ENCODE data around the gene TRIM9.

Gene TRIM9

DNA sequence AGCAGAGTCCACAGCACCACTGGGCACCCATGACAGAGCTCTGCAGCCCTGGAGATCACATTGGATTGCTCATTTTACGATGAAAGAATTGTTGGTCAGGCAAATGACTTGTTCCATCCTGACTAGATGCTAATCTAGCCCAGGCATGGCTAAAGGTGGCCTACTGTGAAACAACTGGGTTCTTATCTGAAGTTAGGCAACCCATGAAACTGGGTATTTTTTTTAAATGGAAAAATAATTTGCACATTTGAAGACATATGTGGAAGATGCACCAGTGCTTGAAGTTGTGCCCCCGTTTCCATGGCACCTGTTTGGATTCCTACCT, 158.9 kb downstream of the TRIM9 start:
- TF ChIP-seq ZNF565 (CRISPR knock-in tag; conservative IDR thresholded peaks at IDR 0.05; ENCODE audit: low read depth) (no peak), TOX (CRISPR knock-in tag; IDR thresholded peaks at IDR 0.05; ENCODE audit: borderline replicate concordance) (no peak)
- no peak for ATAC-seq

DNA sequence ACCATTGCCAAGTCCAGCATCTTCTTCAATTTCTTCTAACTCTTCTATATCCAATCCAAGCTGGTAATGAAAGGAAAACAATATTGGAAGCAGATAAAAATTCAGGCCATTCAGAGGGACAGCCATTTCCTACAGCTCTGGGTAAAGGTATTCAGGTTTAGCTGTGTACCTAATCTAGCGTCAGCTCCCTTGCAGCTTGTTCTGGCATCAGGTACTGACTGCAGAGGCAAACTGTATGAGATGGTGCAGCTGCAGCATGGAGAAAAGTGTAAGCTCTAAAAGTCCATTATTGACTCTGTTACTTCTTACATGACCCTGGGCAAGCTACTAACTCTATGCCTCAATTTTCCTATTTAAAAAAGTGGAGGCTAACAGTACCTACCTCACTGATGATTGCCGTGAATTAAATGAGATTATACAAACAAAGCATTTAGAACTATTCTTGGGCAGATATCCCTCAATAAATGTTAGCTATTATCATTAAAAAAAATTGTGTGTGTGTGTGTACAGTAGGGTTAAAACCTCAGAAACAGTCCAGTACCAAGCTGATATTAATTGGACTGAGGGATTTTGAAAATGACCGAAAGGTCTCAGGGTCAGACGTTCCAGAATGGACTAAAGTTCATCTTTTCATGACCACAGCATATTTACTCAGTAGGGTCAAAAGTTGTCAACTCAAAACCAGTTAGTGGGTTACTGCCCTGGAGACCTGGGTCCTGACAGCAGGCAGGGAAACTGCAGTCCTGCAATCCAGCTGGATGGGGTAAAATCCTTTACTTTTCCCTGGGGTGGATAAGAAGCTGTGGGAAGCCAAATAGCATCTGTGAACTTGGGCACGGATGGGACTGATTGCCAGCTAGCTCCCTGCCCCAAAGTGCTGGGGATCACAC, 159.5 kb downstream of the TRIM9 start:
- TF ChIP-seq PPARA (CRISPR knock-in tag; IDR thresholded peaks at IDR 0.05; ENCODE audit: borderline replicate concordance), result no peak
- TF ChIP-seq, protein P1, sequence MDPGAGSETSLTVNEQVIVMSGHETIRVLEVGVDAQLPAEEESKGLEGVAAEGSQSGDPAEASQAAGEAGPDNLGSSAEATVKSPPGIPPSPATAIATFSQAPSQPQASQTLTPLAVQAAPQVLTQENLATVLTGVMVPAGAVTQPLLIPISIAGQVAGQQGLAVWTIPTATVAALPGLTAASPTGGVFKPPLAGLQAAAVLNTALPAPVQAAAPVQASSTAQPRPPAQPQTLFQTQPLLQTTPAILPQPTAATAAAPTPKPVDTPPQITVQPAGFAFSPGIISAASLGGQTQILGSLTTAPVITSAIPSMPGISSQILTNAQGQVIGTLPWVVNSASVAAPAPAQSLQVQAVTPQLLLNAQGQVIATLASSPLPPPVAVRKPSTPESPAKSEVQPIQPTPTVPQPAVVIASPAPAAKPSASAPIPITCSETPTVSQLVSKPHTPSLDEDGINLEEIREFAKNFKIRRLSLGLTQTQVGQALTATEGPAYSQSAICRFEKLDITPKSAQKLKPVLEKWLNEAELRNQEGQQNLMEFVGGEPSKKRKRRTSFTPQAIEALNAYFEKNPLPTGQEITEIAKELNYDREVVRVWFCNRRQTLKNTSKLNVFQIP (CRISPR knock-in tag; IDR thresholded peaks at IDR 0.05; ENCODE audit: borderline replicate concordance, low read depth), result no peak
- TF ChIP-seq RARB (CRISPR knock-in tag; IDR thresholded peaks at IDR 0.05), result no peak
- no peak for TF ChIP-seq CSDC2 (CRISPR knock-in tag; IDR thresholded peaks at IDR 0.05)
- TF ChIP-seq, protein P2, sequence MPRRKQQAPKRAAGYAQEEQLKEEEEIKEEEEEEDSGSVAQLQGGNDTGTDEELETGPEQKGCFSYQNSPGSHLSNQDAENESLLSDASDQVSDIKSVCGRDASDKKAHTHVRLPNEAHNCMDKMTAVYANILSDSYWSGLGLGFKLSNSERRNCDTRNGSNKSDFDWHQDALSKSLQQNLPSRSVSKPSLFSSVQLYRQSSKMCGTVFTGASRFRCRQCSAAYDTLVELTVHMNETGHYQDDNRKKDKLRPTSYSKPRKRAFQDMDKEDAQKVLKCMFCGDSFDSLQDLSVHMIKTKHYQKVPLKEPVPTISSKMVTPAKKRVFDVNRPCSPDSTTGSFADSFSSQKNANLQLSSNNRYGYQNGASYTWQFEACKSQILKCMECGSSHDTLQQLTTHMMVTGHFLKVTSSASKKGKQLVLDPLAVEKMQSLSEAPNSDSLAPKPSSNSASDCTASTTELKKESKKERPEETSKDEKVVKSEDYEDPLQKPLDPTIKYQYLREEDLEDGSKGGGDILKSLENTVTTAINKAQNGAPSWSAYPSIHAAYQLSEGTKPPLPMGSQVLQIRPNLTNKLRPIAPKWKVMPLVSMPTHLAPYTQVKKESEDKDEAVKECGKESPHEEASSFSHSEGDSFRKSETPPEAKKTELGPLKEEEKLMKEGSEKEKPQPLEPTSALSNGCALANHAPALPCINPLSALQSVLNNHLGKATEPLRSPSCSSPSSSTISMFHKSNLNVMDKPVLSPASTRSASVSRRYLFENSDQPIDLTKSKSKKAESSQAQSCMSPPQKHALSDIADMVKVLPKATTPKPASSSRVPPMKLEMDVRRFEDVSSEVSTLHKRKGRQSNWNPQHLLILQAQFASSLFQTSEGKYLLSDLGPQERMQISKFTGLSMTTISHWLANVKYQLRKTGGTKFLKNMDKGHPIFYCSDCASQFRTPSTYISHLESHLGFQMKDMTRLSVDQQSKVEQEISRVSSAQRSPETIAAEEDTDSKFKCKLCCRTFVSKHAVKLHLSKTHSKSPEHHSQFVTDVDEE (CRISPR knock-in tag; IDR thresholded peaks at IDR 0.05), result no peak
- no peak for TF ChIP-seq ISL1 (CRISPR knock-in tag; IDR thresholded peaks at IDR 0.05)
- no peak for TF ChIP-seq SNAI2 (CRISPR knock-in tag; IDR thresholded peaks at IDR 0.05)
- no peak for TF ChIP-seq TOX (CRISPR knock-in tag; IDR thresholded peaks at IDR 0.05; ENCODE audit: borderline replicate concordance)
- TF ChIP-seq, protein P3, sequence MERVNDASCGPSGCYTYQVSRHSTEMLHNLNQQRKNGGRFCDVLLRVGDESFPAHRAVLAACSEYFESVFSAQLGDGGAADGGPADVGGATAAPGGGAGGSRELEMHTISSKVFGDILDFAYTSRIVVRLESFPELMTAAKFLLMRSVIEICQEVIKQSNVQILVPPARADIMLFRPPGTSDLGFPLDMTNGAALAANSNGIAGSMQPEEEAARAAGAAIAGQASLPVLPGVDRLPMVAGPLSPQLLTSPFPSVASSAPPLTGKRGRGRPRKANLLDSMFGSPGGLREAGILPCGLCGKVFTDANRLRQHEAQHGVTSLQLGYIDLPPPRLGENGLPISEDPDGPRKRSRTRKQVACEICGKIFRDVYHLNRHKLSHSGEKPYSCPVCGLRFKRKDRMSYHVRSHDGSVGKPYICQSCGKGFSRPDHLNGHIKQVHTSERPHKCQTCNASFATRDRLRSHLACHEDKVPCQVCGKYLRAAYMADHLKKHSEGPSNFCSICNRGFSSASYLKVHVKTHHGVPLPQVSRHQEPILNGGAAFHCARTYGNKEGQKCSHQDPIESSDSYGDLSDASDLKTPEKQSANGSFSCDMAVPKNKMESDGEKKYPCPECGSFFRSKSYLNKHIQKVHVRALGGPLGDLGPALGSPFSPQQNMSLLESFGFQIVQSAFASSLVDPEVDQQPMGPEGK (CRISPR knock-in tag; IDR thresholded peaks at IDR 0.05; ENCODE audit: borderline replicate concordance), result no peak
- no peak for TF ChIP-seq BACH2 (CRISPR knock-in tag; IDR thresholded peaks at IDR 0.05; ENCODE audit: borderline replicate concordance)
- no peak for TF ChIP-seq ESRRG (CRISPR knock-in tag; IDR thresholded peaks at IDR 0.05)
- TF ChIP-seq TCF4 (CRISPR knock-in tag; IDR thresholded peaks at IDR 0.05; ENCODE audit: borderline replicate concordance), result no peak
- TF ChIP-seq ZNF70 (CRISPR knock-in tag; IDR thresholded peaks at IDR 0.05), result no peak
- TF ChIP-seq ZC3H10 (CRISPR knock-in tag; IDR thresholded peaks at IDR 0.05), result no peak
- TF ChIP-seq, protein P4, sequence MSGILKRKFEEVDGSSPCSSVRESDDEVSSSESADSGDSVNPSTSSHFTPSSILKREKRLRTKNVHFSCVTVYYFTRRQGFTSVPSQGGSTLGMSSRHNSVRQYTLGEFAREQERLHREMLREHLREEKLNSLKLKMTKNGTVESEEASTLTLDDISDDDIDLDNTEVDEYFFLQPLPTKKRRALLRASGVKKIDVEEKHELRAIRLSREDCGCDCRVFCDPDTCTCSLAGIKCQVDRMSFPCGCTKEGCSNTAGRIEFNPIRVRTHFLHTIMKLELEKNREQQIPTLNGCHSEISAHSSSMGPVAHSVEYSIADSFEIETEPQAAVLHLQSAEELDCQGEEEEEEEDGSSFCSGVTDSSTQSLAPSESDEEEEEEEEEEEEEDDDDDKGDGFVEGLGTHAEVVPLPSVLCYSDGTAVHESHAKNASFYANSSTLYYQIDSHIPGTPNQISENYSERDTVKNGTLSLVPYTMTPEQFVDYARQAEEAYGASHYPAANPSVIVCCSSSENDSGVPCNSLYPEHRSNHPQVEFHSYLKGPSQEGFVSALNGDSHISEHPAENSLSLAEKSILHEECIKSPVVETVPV (CRISPR knock-in tag; IDR thresholded peaks at IDR 0.05), result no peak
- TF ChIP-seq, protein P5, sequence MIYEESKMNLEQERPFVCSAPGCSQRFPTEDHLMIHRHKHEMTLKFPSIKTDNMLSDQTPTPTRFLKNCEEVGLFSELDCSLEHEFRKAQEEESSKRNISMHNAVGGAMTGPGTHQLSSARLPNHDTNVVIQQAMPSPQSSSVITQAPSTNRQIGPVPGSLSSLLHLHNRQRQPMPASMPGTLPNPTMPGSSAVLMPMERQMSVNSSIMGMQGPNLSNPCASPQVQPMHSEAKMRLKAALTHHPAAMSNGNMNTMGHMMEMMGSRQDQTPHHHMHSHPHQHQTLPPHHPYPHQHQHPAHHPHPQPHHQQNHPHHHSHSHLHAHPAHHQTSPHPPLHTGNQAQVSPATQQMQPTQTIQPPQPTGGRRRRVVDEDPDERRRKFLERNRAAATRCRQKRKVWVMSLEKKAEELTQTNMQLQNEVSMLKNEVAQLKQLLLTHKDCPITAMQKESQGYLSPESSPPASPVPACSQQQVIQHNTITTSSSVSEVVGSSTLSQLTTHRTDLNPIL (CRISPR knock-in tag; IDR thresholded peaks at IDR 0.05; ENCODE audit: low read depth), result no peak
- TF ChIP-seq ARNTL (CRISPR knock-in tag; IDR thresholded peaks at IDR 0.05; ENCODE audit: borderline replicate concordance, low read depth), result no peak
- no peak for TF ChIP-seq ZNF8 (CRISPR knock-in tag; IDR thresholded peaks at IDR 0.05)
- TF ChIP-seq OSR1 (CRISPR knock-in tag; IDR thresholded peaks at IDR 0.05), result no peak
- TF ChIP-seq ZFP3 (CRISPR knock-in tag; IDR thresholded peaks at IDR 0.05), result no peak
- ATAC-seq, result no peak
